Neural cell (in vitro differentiated cells): ENCODE measurements around the gene KPTN. TPM values are rescaled to one million over a fixed set of nuclear protein-coding genes. Genes with fewer than 3 reads are reported as not detected.

Source experiments
- H2AFZ ChIP-seq: fragments of 200-600, 300-800 bp; sonication (generic), shearing (Covaris generic); 2 replicates; pipeline ENCODE4 v1.6.0; 2014; ENCODE audit warnings: low read depth, mild to moderate bottlenecking, antibody characterized with exemption, low read length, moderate library complexity
- H3F3A ChIP-seq: fragments of 200-600 bp; shearing (Covaris generic); 2 replicates; pipeline ENCODE4 v1.6.1; 2016; ENCODE audit warnings: mild to moderate bottlenecking, moderate library complexity, mixed read lengths, antibody characterized with exemption, low read length; ENCODE audit not compliant: insufficient read depth, poor library complexity, severe bottlenecking
- H3K27ac ChIP-seq: fragments of 200-600, 300-800 bp; sonication (generic), shearing (Covaris generic); 2 replicates; pipeline ENCODE4 v1.5.1; 2014; ENCODE audit warnings: mild to moderate bottlenecking, low read length, moderate library complexity
- H3K27me3 ChIP-seq: fragments of 300-800, 200-600 bp; sonication (generic), shearing (Covaris generic); 2 replicates; pipeline ENCODE4 v1.6.0; 2014; ENCODE audit warnings: mild to moderate bottlenecking, low read depth, low read length, moderate library complexity; ENCODE audit not compliant: insufficient read depth
- H3K36me3 ChIP-seq: fragments of 300-800, 200-600 bp; sonication (generic), shearing (Covaris generic); 2 replicates; pipeline ENCODE4 v1.5.1; 2014; ENCODE audit warnings: mild to moderate bottlenecking, antibody characterized with exemption, low read length, moderate library complexity; ENCODE audit not compliant: insufficient read depth
- H3K4me2 ChIP-seq: fragments of 300-800, 200-600 bp; sonication (generic), shearing (Covaris generic); 2 replicates; pipeline ENCODE4 v1.6.0; 2014; ENCODE audit warnings: mild to moderate bottlenecking, low read length
- H3K4me3 ChIP-seq: fragments of 300-800, 200-600 bp; sonication (generic), shearing (Covaris generic); 2 replicates; pipeline ENCODE4 v1.5.1; 2014; ENCODE audit warnings: mild to moderate bottlenecking, low read length, moderate library complexity
- H3K79me2 ChIP-seq: fragments of 200-600 bp; shearing (Covaris generic); replicated peaks from 2 replicates; pipeline ENCODE4 v1.6.0; 2014; ENCODE audit warnings: mild to moderate bottlenecking, low read length, moderate library complexity; ENCODE audit not compliant: insufficient read depth
- H3K9ac ChIP-seq: fragments of 300-800, 200-600 bp; sonication (generic), shearing (Covaris generic); 2 replicates; pipeline ENCODE4 v1.6.1; 2016; ENCODE audit warnings: mild to moderate bottlenecking, low read length, mixed read lengths
- H3K9me2 ChIP-seq: fragments of 200-600 bp; shearing (Covaris generic); 2 replicates; pipeline ENCODE4 v1.6.1; 2016; ENCODE audit warnings: mild to moderate bottlenecking, low read length, mixed read lengths; ENCODE audit not compliant: insufficient read depth
- H3K9me3 ChIP-seq: fragments of 200-600, 300-800 bp; sonication (generic), shearing (Covaris generic); 2 replicates; pipeline ENCODE4 v1.6.1; 2016; ENCODE audit warnings: mild to moderate bottlenecking, mixed run types, low read length, moderate library complexity, mixed read lengths
- H4K20me1 ChIP-seq: fragments of 200-600 bp; shearing (Covaris generic); 2 replicates; pipeline ENCODE4 v1.6.1; 2016; ENCODE audit warnings: mild to moderate bottlenecking, mixed run types; ENCODE audit not compliant: insufficient read depth
- EP300 ChIP-seq: fragments of 450-650 bp; conservative IDR thresholded peaks from 2 replicates; pipeline ENCODE4 v1.6.1; 2014; ENCODE audit warnings: antibody characterized with exemption, mild to moderate bottlenecking, moderate library complexity; ENCODE audit not compliant: poor library complexity, severe bottlenecking
- EZH2 ChIP-seq: fragments of 200-600, 300-800 bp; shearing (Covaris generic), sonication (generic); IDR thresholded peaks from 2 replicates; pipeline ENCODE4 v1.6.1; 2014; ENCODE audit warnings: antibody characterized with exemption, low read length, borderline replicate concordance, mild to moderate bottlenecking; ENCODE audit not compliant: insufficient read depth, poor library complexity, severe bottlenecking
- MXI1 ChIP-seq: fragments of 450-650 bp; conservative IDR thresholded peaks from 2 replicates; pipeline ENCODE4 v1.6.1; 2014; ENCODE audit warnings: antibody characterized with exemption, mild to moderate bottlenecking; ENCODE audit not compliant: poor library complexity, severe bottlenecking
- POLR2AphosphoS5 ChIP-seq: IDR thresholded peaks from 2 replicates; pipeline ENCODE4 v1.6.1; 2012
- RAD21 ChIP-seq: fragments of 450-650 bp; conservative IDR thresholded peaks from 2 replicates; pipeline ENCODE4 v1.6.1; 2014; ENCODE audit warnings: antibody characterized with exemption, mild to moderate bottlenecking, moderate library complexity
- SMC3 ChIP-seq: fragments of 450-650 bp; conservative IDR thresholded peaks from 2 replicates; pipeline ENCODE4 v1.6.1; 2014; ENCODE audit warnings: antibody characterized with exemption, mild to moderate bottlenecking, moderate library complexity; ENCODE audit not compliant: poor library complexity
- TAF1 ChIP-seq: IDR thresholded peaks from 2 replicates; pipeline ENCODE4 v1.6.1; 2012; ENCODE audit warnings: low read depth
- polyA plus RNA-seq: library from polyadenylated mRNA; depleted of rRNA; stranded (reverse); fragments of >200 nt; gene quantifications from 2 replicates; pipeline ENCODE4 v1.2.3, GENCODE V29; 2014
- TF ChIP-seq, protein P1 (sequence below): IDR thresholded peaks from 2 replicates; pipeline ENCODE4 v1.6.1; 2012; ENCODE audit warnings: borderline replicate concordance
- TF ChIP-seq, protein P2 (sequence below): fragments of 450-650 bp; IDR thresholded peaks from 2 replicates; pipeline ENCODE4 v1.5.1; 2014; ENCODE audit warnings: antibody characterized with exemption, mild to moderate bottlenecking, moderate library complexity; ENCODE audit not compliant: poor library complexity, severe bottlenecking

Gene KPTN
- polyA plus RNA-seq, 1 donor from 2014 or later = 23.8 TPM

- Histone ChIP-seq H4K20me1 (no peaks in the 10 kb centered on the region), H3K4me2 (no peak overlapping the region), H3K9me2 (no peaks in the 10 kb centered on the region), H3K27me3 (no peaks in the 10 kb centered on the region), H3K4me3 (no peak overlapping the region), H3K9ac (no peak overlapping the region), H3K27ac (no peak overlapping the region), H2AFZ (no peak overlapping the region), H3K36me3 (no peaks in the 10 kb centered on the region), H3F3A (no peaks in the 10 kb centered on the region), H3K9me3 (no peaks in the 10 kb centered on the region), H3K79me2 (no peaks in the 10 kb centered on the region)
- no peak for TF ChIP-seq TAF1
- no peak for TF ChIP-seq EZH2
These were observed 7.5 kb downstream of the KPTN start for GRCh38 chr19:47476438-47476972.

DNA sequence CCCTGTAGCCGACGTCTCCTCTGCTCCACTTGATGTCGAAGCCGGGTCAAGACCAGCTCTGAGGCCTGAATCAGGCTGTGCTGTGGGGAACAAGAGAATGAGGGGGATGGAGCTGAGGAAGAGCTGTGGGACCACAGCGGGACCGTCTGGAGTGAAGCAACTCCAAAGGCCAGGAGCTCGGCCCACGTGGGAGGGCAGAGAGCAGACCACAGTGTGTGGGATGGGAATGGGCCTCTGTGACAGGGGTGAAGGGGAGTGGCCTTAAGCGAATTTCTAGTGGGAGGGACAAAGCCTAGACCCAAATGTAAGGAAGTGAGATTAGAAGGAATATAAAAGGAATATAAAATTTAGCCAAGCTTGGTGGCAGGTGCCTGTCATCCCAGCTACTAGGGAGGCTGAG is 8.6 kb downstream of the KPTN start:
- Histone ChIP-seq H3K79me2 (no peaks in the 10 kb centered on the region), H3K27me3 (no peaks in the 10 kb centered on the region), H3K4me3 (no peak overlapping the region), H3K36me3 (no peaks in the 10 kb centered on the region), H3F3A (no peaks in the 10 kb centered on the region), H3K9ac (no peak overlapping the region), H2AFZ (no peak overlapping the region), H3K27ac (no peak overlapping the region), H3K9me2 (no peaks in the 10 kb centered on the region), H3K9me3 (no peaks in the 10 kb centered on the region), H4K20me1 (no peaks in the 10 kb centered on the region), H3K4me2 (no peak overlapping the region)
- TF ChIP-seq POLR2AphosphoS5 (no peak), SMC3 (no peak), EZH2 (no peak)
- TF ChIP-seq, protein P1, sequence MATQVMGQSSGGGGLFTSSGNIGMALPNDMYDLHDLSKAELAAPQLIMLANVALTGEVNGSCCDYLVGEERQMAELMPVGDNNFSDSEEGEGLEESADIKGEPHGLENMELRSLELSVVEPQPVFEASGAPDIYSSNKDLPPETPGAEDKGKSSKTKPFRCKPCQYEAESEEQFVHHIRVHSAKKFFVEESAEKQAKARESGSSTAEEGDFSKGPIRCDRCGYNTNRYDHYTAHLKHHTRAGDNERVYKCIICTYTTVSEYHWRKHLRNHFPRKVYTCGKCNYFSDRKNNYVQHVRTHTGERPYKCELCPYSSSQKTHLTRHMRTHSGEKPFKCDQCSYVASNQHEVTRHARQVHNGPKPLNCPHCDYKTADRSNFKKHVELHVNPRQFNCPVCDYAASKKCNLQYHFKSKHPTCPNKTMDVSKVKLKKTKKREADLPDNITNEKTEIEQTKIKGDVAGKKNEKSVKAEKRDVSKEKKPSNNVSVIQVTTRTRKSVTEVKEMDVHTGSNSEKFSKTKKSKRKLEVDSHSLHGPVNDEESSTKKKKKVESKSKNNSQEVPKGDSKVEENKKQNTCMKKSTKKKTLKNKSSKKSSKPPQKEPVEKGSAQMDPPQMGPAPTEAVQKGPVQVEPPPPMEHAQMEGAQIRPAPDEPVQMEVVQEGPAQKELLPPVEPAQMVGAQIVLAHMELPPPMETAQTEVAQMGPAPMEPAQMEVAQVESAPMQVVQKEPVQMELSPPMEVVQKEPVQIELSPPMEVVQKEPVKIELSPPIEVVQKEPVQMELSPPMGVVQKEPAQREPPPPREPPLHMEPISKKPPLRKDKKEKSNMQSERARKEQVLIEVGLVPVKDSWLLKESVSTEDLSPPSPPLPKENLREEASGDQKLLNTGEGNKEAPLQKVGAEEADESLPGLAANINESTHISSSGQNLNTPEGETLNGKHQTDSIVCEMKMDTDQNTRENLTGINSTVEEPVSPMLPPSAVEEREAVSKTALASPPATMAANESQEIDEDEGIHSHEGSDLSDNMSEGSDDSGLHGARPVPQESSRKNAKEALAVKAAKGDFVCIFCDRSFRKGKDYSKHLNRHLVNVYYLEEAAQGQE = no peak
- TF ChIP-seq, protein P2, sequence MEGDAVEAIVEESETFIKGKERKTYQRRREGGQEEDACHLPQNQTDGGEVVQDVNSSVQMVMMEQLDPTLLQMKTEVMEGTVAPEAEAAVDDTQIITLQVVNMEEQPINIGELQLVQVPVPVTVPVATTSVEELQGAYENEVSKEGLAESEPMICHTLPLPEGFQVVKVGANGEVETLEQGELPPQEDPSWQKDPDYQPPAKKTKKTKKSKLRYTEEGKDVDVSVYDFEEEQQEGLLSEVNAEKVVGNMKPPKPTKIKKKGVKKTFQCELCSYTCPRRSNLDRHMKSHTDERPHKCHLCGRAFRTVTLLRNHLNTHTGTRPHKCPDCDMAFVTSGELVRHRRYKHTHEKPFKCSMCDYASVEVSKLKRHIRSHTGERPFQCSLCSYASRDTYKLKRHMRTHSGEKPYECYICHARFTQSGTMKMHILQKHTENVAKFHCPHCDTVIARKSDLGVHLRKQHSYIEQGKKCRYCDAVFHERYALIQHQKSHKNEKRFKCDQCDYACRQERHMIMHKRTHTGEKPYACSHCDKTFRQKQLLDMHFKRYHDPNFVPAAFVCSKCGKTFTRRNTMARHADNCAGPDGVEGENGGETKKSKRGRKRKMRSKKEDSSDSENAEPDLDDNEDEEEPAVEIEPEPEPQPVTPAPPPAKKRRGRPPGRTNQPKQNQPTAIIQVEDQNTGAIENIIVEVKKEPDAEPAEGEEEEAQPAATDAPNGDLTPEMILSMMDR = no peak

GRCh38 chr19:47473336-47473735 is 10.7 kb downstream of the KPTN start:
- Histone ChIP-seq H3K36me3 (no peaks in the 10 kb centered on the region), H4K20me1 (no peaks in the 10 kb centered on the region), H3F3A (no peaks in the 10 kb centered on the region), H3K4me3 (no peak overlapping the region), H3K27me3 (no peaks in the 10 kb centered on the region), H3K4me2 (no peak overlapping the region), H2AFZ (no peak overlapping the region), H3K27ac (no peak overlapping the region), H3K9me3 (no peaks in the 10 kb centered on the region), H3K79me2 (no peaks in the 10 kb centered on the region), H3K9me2 (no peaks in the 10 kb centered on the region), H3K9ac (no peak overlapping the region)
- TF ChIP-seq EZH2 = no peak
- no peak for TF ChIP-seq POLR2AphosphoS5
- TF ChIP-seq TAF1 = no peak
- no peak for TF ChIP-seq EP300
- TF ChIP-seq MXI1 = no peak
- TF ChIP-seq, protein P1 = no peak
- TF ChIP-seq, protein P2 = no peak
- no peak for TF ChIP-seq RAD21
- no peak for TF ChIP-seq SMC3
